NCI-H146 treated with DMSO at 0.1 percent for 48 hours (cell line): ENCODE measurements around the gene CDKAL1.
"Not testable (repeated sequence)": the region's sequence is repeated elsewhere in the genome, so short reads cannot be mapped to it uniquely, and the experiment has no call there.

Experiments used
- DNase-seq: peaks from one replicate; lab custom pipeline; 2025; ENCODE audit not compliant: unreplicated experiment; lab: John Stamatoyannopoulos, UW

CDKAL1 gene

DNA sequence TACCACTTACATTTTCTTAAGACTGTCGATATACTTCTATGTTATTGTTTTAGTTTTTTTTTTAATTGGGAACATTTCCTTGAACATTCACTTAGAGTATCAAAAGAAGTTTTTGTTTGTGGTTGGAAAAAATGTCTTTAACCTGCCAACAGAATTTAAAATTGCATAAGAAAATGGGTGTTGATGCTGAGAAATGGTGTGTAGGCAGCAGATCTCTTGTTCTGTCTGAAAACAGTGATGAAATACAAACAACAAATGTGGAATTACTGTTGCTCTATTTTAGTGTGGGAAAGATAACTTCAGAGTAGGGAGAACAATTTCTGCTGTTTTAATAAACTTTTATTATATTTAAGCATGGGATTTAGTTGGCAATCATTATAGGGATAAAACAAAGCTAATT is 293.5 kb downstream of the CDKAL1 start:
- no peak for DNase-seq

DNA sequence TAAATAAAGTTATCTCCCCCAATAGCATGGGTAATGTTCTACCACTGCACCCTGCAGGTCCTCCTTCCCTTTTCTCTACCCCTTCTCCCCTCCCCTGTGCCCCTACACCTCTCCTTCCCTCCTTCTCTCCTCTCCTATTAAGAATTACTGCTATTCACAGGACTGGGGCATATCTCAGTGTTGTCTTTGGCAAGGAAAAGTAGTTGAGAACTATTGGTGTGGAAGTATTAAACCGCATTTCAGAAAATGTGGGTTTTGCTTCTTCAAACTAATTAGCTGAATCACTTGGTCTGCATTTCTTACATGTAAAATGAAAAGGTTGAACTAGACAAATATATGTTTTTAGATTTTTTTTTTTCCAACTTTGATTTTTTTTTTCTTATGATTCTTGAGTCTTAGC is 296.3 kb downstream of the CDKAL1 start:
- no peak for DNase-seq

DNA sequence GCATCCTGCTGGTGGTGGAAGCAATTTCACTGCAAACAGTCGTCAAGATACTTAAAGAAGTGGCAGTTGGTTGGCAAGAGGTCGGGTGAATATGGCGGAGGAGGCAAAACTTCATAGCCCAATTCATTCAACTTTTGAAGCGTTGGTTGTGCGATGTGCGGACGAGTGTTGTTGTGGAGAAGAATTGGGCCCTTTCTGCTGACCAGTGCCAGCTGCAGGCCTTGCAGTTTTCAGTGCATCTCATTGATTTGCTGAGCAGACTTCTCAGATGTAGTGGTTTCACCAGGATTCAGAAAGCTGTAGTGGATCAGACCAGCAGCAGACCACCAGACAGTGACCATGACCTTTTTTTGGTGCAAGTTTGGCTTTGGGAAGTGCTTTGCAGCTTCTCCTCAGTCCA is 297.0 kb downstream of the CDKAL1 start:
- DNase-seq = not testable (repeated sequence)

DNA sequence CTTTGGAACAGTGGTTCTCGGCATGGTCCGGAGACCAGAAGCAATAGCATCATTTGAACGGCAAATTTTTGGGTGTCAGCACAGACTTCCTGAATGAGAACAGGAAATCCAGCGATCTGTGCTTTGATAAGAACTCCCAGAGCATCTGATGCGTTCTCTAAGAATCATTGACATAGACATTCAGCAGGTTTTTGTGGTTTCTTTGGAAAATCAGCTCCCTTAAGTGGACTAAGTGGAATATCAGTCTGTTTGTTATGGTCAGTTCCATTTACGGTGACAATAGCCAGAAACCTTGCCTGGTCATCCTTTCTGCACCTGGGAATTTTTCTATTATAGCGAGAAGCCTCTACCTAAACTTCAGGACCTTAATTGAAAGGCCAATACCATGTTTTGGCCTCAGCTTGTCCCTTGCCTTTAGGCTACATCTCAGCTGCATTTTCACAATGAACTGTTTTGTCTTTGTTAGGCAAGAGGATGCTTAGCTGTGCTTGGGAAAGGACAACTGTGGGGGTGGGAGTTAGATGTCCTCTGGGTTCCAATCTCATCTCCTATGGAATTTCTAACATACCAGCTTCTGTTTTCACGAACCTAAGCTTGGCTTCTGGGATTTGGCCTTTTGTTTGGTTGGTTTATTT is 299.7 kb downstream of the CDKAL1 start:
- no peak for DNase-seq

- no peak for DNase-seq
Observed at GRCh38 chr6:20835315-20836010, 301.2 kb downstream of the CDKAL1 start.

- DNase-seq = no peak
Observed at GRCh38 chr6:20837189-20837588, 302.9 kb downstream of the CDKAL1 start.

- DNase-seq = no peak
Observed at GRCh38 chr6:20838113-20838512, 303.9 kb downstream of the CDKAL1 start.

- DNase-seq = no peak
Observed at GRCh38 chr6:20839630-20840029, 305.4 kb downstream of the CDKAL1 start.

DNA sequence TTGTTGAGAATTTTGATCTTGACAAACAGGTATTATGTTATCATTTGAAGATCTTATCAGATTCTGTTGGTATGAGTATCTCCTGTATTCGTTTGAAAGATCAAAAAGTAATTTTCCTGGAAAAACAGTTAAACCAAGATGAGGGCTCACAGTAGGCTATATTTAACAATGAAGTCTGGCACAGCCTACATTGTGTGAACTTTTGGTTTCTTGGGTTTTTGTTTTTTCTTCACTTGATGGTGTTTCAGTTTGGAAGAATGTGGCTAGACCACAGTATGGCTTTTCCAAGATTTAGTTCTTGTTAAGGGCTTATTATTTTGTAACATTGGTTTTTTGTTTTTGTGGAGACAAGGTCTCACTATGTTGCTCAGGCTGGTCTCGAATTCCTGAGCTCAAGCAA is 306.4 kb downstream of the CDKAL1 start:
- DNase-seq = no peak

DNA sequence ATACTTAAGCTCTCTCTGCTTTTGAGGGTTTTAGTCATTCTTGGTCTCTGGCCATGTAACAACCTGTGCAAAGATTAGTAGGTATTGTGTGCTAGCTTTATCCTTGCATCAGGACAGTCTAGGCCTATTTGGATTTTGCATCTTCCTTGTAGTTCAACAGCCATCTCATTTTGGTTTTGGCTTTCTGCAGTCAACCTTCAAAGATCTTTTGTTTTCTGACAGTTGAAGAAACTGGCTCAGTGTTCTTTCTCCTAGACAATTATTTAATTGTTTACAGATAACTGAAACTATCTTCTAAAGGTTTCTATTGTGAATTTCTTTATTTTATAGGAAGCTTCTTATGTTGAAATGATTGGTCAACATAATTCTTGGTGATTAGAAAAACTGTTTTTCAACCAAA is 307.5 kb downstream of the CDKAL1 start:
- DNase-seq = no peak

- no peak for DNase-seq
Observed at GRCh38 chr6:20845592-20845991, 311.3 kb downstream of the CDKAL1 start.

DNA sequence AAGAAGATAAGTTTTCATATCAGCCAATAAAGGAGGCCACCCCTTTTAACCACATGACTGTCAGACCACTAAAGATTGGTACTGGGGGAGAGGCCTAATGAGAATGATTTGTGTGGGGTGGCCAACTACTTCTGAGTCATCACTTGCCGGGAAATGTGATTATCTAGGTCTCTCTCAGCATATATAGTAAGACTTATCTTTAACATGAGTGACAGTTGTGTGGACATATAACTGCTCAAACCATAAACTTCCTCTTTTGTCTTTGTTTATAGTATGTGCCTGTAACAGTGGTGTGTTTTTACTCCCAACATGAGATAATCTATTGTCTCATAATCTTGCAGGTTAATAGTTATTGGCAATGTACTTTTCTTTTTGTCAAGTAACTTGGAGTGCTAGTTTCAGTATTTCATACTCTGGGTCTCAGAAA is 312.4 kb downstream of the CDKAL1 start:
- no peak for DNase-seq

- no peak for DNase-seq
Observed at GRCh38 chr6:20847904-20848303, 313.6 kb downstream of the CDKAL1 start.

GRCh38 chr6:20850686-20851416 is 316.6 kb downstream of the CDKAL1 start:
- DNase-seq = peak; percentile 31

DNA sequence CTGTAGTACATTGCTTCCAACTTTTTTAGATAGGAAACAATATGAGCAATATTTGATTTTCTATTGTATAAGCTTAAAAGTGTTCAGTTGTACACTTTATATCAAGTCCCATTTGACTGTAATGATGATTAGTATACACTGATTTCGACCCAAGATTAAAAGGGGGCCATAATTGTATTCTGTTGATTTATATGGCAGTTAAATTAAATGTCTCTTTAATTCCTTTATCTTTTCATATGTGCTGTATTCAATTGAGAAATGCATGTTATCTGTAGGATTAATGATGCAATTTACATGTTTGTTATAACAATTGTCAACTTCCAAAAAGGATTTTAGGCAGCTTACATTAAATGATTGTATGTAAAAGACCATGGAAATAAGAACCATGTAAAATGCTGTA is 317.5 kb downstream of the CDKAL1 start:
- no peak for DNase-seq

DNA sequence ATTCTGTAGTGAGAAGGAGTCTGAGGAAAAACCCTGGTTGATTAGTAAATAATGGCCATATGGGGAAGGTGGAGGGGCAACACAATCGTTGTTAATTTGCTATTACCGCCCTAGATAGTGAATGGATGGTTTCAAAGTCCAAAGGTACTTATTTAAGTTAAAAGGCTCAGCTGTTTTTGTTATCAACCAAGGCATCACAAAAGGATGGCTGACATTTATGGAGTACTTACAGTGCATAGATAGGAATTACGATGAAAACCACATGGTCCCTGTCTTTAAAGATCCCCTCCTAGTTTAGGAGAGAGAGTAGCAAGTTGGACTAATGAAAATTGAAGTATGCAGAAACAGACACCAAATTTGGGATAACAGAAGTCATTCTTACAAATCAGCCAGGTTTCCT is 319.6 kb downstream of the CDKAL1 start:
- no peak for DNase-seq

DNA sequence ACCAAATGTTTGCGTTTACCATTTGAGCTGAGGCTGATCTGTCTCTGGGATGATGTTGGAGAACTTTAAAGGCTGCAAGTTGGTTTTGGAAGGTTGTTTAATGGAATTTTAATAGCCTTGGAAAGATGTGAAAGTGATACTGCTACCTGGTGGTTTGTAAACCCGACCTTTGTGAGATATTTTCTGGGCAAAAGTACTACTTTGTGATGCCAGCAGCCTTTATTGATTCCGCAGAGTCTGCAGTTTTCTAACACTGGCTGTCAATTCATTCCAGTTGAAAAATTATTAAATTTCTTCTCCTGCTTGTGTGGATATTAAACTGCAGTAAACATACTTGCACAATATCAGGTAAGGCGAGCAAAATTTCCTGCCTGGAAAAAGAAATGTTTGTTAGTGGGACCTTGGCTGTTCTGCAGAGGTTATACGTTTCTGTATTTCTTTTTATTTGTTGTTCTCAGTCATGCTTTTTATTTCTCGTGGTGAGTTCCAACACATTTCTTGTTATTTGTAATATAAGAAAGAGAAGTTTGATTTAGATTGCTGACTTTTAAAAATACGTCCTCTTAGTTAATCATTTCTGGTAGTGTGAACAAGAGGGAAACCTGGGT is 322.5 kb downstream of the CDKAL1 start:
- DNase-seq = no peak

GRCh38 chr6:20861481-20861880 is 327.2 kb downstream of the CDKAL1 start:
- no peak for DNase-seq

DNA sequence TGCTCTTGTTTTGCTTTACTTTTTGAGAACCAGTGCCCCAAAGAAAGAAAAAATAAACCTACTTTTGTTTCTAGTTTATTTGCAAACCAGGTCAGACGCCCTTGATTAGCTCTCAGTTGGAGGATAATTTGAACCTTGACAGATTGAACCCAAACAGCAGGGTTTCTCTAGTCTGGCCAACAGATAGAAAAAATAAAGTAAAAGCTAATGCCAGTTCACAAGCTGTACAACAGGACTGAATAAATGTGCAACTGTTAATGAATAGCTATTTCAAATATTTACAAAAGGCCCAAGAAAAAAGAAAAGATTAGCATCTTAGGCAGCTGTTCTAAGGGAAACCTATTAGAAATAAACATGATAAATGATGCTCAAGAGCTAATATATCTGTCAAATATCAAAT is 331.8 kb downstream of the CDKAL1 start:
- DNase-seq = peak; percentile 72

- DNase-seq = no peak
Observed at GRCh38 chr6:20866935-20867703, 332.9 kb downstream of the CDKAL1 start.
